BE2C (cell line): ENCODE results near the gene PCBP3.

Experiments
- DNase-seq: peaks from one replicate; pipeline ENCODE4 v3.0.0-alpha.2; 2020
- H3K27me3 ChIP-seq: fragments of 250-450 bp; sonication (Bioruptor Pico); 2 replicates; pipeline ENCODE4 v1.5.1; 2020; ENCODE audit warnings: mild to moderate bottlenecking
- H3K36me3 ChIP-seq: fragments of 250-450 bp; sonication (Bioruptor Pico); 2 replicates; pipeline ENCODE4 v1.5.1; 2020; ENCODE audit warnings: mild to moderate bottlenecking
- H3K4me1 ChIP-seq: fragments of 250-450 bp; sonication (Bioruptor Pico); 2 replicates; pipeline ENCODE4 v1.5.1; 2020
- H3K4me3 ChIP-seq: 2 replicates; pipeline ENCODE4 v1.5.1; 2011; ENCODE audit warnings: low read depth, low read length
- H3K9me3 ChIP-seq: fragments of 250-450 bp; sonication (Bioruptor Pico); 2 replicates; pipeline ENCODE4 v1.5.1; 2020
- TF ChIP-seq, protein P1 (sequence below): IDR thresholded peaks from 2 replicates; pipeline ENCODE4 v1.5.1; 2012; ENCODE audit warnings: mild to moderate bottlenecking, low read depth, low read length

PCBP3 gene

DNA sequence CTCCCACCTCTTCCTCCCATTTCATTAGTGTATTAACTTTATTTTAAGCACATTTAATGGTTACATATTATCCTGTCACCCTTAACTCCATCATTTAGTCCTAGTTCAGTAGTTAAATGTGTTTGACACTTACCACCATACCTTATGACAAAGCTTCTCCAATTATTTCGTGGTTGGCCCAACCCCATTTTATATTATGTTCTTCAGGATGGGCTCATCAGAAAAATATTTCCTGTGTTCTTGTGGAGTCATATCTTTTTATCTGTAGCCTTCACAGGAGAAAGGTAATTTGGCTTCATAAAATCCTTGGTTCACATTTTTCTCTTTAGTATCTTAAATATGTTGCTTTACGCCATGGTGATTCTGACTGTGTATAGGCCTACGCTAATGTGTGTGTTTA is 195.7 kb downstream of the PCBP3 start:
- DNase-seq: no peak
- Histone ChIP-seq H3K4me3 (no peak overlapping the region), H3K4me1 (peaks cover 16% of the 10 kb centered on the region), H3K27me3 (no peaks in the 10 kb centered on the region), H3K9me3 (peaks cover 2% of the 10 kb centered on the region; the same call in 1 of the 2 replicates), H3K36me3 (no peaks in the 10 kb centered on the region)
- TF ChIP-seq, protein P1, sequence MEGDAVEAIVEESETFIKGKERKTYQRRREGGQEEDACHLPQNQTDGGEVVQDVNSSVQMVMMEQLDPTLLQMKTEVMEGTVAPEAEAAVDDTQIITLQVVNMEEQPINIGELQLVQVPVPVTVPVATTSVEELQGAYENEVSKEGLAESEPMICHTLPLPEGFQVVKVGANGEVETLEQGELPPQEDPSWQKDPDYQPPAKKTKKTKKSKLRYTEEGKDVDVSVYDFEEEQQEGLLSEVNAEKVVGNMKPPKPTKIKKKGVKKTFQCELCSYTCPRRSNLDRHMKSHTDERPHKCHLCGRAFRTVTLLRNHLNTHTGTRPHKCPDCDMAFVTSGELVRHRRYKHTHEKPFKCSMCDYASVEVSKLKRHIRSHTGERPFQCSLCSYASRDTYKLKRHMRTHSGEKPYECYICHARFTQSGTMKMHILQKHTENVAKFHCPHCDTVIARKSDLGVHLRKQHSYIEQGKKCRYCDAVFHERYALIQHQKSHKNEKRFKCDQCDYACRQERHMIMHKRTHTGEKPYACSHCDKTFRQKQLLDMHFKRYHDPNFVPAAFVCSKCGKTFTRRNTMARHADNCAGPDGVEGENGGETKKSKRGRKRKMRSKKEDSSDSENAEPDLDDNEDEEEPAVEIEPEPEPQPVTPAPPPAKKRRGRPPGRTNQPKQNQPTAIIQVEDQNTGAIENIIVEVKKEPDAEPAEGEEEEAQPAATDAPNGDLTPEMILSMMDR: no peak

DNA sequence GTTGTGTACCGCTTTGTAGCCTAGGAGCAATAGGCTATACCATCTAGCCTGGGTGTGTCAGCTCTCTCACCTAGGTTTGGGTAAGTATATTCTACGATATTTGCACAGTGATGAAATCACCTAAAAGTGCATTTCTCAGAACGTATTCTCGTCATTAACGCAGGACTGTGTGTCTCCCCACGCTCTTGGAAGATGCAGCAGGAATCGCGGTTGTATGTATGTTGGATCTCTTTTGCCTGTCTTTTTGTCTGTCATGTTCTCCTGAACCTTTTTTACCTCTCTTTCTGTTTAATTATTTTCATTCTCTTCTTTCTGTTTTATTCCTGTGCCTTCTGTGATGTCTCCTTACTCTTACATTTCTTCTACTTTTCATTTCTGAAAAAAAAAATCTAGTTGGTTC is 197.5 kb downstream of the PCBP3 start:
- TF ChIP-seq, protein P1: no peak
- Histone ChIP-seq H3K27me3 (no peaks in the 10 kb centered on the region), H3K36me3 (no peaks in the 10 kb centered on the region), H3K4me3 (no peak overlapping the region), H3K9me3 (peaks cover 2% of the 10 kb centered on the region; the same call in 1 of the 2 replicates), H3K4me1 (peaks cover 6% of the 10 kb centered on the region)
- no peak for DNase-seq

DNA sequence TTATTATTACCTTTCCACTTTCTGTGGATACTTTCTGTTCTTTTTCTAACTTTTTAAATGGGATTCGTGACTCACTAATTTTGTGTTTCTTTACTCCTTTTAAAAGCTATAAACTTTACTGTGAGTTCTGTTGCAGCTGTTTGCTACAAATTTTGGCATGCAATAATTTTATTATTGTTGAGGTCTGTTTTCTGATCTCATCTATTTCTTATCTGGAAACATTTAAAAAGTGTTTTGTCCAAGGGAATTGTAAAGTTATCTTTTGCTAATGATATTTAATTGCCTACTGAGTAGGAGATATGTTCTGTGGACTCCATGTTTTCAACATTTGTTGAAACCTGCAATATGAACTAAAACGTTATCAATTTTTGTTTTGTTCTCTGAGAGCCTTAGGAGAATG is 199.9 kb downstream of the PCBP3 start:
- TF ChIP-seq, protein P1: no peak
- no peaks in the 10 kb centered on the region for H3K27me3 ChIP-seq
- peaks cover 2% of the 10 kb centered on the region; the same call in 1 of the 2 replicates for H3K9me3 ChIP-seq
- H3K4me1 ChIP-seq: peaks cover 4% of the 10 kb centered on the region; the same call in 1 of the 2 replicates
- H3K4me3 ChIP-seq: no peak overlapping the region
- no peak for DNase-seq
- no peaks in the 10 kb centered on the region for H3K36me3 ChIP-seq

DNA sequence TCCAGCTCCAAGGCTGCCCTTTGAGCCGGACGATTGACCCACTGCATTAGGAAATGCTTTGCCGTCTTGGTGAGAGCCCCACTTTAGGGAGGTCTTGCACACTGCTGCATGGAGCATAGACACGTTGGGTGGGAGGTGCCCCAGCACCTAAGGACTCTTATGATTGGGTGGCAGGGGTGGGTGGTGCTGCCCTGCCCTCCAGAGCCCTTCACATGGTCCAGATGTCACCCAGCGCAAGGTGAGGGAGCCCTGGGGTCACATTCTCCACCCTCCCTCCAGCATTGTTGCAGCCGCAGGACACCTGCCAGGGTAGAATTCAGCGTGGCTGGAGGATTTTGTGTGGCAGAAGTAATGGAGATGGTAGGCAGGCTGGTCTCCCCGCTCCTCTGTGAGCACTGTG is 200.7 kb downstream of the PCBP3 start:
- H3K4me1 ChIP-seq: peaks cover 4% of the 10 kb centered on the region; the same call in 1 of the 2 replicates
- no peaks in the 10 kb centered on the region for H3K27me3 ChIP-seq
- peaks cover 2% of the 10 kb centered on the region; the same call in 1 of the 2 replicates for H3K9me3 ChIP-seq
- no peak for DNase-seq
- H3K36me3 ChIP-seq: no peaks in the 10 kb centered on the region
- TF ChIP-seq, protein P1: no peak
- H3K4me3 ChIP-seq: no peak overlapping the region

DNA sequence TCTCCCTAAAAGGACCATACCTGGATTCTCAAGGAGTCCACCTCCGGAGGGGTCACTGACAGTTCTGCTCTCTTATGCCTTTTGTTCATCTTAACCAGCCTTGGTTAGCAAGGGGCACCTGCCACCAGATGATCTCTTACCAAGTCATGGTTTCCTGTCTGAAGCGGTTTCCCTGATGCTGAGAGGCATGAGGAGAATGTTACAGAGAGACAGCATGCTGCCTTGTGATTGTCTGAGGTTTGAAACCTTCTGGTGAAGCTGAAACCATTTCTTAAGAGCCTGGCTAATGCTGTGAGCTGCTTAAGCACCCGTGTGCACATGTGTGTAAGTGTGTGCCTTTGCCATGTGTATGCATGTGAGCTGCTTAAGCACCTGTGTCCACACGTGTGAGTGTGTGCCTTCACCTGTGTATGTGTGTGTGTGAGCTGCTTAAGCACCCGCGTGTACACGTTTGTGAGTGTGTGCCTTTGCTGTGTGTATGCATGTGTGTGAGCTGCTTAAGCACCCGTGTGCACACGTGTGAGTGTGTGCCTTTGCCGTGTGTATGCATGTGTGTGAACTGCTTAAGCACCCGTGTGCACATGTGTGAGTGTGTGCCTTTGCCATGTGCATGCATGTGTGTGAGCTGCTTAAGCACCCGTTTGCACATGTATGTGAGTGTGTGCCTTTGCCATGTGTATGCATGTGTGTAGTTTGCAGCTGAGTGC is 201.7 kb downstream of the PCBP3 start:
- Histone ChIP-seq H3K9me3 (peaks cover 2% of the 10 kb centered on the region; the same call in 1 of the 2 replicates), H3K4me1 (peaks cover 4% of the 10 kb centered on the region; the same call in 1 of the 2 replicates), H3K27me3 (no peaks in the 10 kb centered on the region), H3K4me3 (no peak overlapping the region), H3K36me3 (no peaks in the 10 kb centered on the region; the same call in 1 of the 2 replicates)
- TF ChIP-seq, protein P1: no peak
- DNase-seq: no peak

DNA sequence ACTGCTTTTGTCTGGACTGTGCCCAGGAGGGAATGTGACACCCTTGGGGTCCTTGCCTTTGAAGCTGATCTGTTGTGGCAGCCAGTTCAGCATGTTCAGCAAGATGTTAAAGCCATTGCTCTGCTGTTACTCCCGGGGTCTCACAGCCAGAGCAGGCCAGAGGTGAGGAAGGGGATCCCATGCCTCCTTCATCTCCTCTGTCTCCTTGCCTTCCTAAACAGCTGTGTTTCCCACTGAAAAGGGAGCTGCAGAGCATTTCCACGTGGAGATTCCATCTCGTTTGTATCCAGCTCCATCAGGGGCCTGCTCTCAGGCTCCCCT is 202.2 kb downstream of the PCBP3 start:
- Histone ChIP-seq H3K36me3 (no peaks in the 10 kb centered on the region; the same call in 1 of the 2 replicates), H3K9me3 (peaks cover 2% of the 10 kb centered on the region; the same call in 1 of the 2 replicates), H3K4me3 (no peak overlapping the region), H3K27me3 (no peaks in the 10 kb centered on the region), H3K4me1 (peaks cover 4% of the 10 kb centered on the region; the same call in 1 of the 2 replicates)
- TF ChIP-seq, protein P1: no peak
- DNase-seq: no peak
